Lower lobe of right lung (tissue), 2 donors: Measurements from ENCODE around the gene LDHD. TPM values are rescaled to one million over a fixed set of nuclear protein-coding genes. Genes with fewer than 3 reads are reported as not detected.

ENCODE experiments used
- ATAC-seq, 2 donors: fragments of 200-7000 bp; cut with Tn5 transposase; one replicate each; pipeline ENCODE4 v1.9.1; 2020 to 2022; ENCODE audit warnings: mild to moderate bottlenecking in 2 of 2, moderate library complexity in 2 of 2
- DNase-seq: peaks from one replicate; pipeline ENCODE4 v3.0.0-alpha.2; 2020
- H3K27ac ChIP-seq: fragments of 200-600 bp; one replicate; pipeline ENCODE4 v1.8.0; 2022
- H3K27me3 ChIP-seq: fragments of 200-600 bp; one replicate; pipeline ENCODE4 v1.8.0; 2022; ENCODE audit warnings: low read depth
- H3K36me3 ChIP-seq: fragments of 200-600 bp; one replicate; pipeline ENCODE4 v1.8.0; 2022; ENCODE audit warnings: mild to moderate bottlenecking
- H3K4me1 ChIP-seq: fragments of 200-600 bp; one replicate; pipeline ENCODE4 v1.8.0; 2022
- H3K4me3 ChIP-seq: fragments of 200-600 bp; one replicate; pipeline ENCODE4 v1.8.0; 2022; ENCODE audit warnings: mild to moderate bottlenecking
- H3K9me3 ChIP-seq: fragments of 200-600 bp; one replicate; pipeline ENCODE4 v1.8.0; 2022
- intact Hi-C: fragments of 100-400 bp; cut with DNase I; formaldehyde crosslinking; loops from one replicate; pipeline ENCODE4 v1.11.0; 2022
- total RNA-seq: library from RNA; stranded (reverse); fragmentation: NEBNext Ultra II Directional; extraction: Animal tissue kit (Norgen Biotek cat#: 25700); gene quantifications from one replicate; pipeline ENCODE4 v1.2.1, GENCODE V29; 2021
- TF ChIP-seq, protein P1 (sequence below): fragments of 200-600 bp; IDR thresholded peaks from one replicate; pipeline ENCODE4 v1.8.0; 2022; ENCODE audit warnings: antibody characterized with exemption, mild to moderate bottlenecking
- donor health status: DM: no; HTN: yes; CAD: no; lungs with severe emphysema.

The LDHD gene
- total RNA-seq, 1 donor from 2014 or later, result 13.2 TPM

- H3K36me3 ChIP-seq, result no peaks in the 10 kb centered on the region
- DNase-seq (no peak), ATAC-seq (no peak)
- H3K9me3 ChIP-seq, result no peaks in the 10 kb centered on the region
- intact Hi-C loops, result no loop called here
- peaks cover 69% of the 10 kb centered on the region for H3K4me1 ChIP-seq
- TF ChIP-seq, protein P1, sequence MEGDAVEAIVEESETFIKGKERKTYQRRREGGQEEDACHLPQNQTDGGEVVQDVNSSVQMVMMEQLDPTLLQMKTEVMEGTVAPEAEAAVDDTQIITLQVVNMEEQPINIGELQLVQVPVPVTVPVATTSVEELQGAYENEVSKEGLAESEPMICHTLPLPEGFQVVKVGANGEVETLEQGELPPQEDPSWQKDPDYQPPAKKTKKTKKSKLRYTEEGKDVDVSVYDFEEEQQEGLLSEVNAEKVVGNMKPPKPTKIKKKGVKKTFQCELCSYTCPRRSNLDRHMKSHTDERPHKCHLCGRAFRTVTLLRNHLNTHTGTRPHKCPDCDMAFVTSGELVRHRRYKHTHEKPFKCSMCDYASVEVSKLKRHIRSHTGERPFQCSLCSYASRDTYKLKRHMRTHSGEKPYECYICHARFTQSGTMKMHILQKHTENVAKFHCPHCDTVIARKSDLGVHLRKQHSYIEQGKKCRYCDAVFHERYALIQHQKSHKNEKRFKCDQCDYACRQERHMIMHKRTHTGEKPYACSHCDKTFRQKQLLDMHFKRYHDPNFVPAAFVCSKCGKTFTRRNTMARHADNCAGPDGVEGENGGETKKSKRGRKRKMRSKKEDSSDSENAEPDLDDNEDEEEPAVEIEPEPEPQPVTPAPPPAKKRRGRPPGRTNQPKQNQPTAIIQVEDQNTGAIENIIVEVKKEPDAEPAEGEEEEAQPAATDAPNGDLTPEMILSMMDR, result no peak
- no peak overlapping the region for H3K4me3 ChIP-seq
- H3K27me3 ChIP-seq, result no peaks in the 10 kb centered on the region
- H3K27ac ChIP-seq, result peak overlapping the region; percentile 84
Observed at GRCh38 chr16:75106351-75107274, 10.0 kb downstream of the LDHD start.

GRCh38 chr16:75105306-75106061 is 11.1 kb downstream of the LDHD start:
- H3K27me3 ChIP-seq, result no peaks in the 10 kb centered on the region
- intact Hi-C loops, result no loop called here
- no peaks in the 10 kb centered on the region for H3K36me3 ChIP-seq
- H3K27ac ChIP-seq, result peak overlapping the region; percentile 84
- DNase-seq (peak; percentile 76), ATAC-seq (peak; percentile 18 to 70)
- no peaks in the 10 kb centered on the region for H3K9me3 ChIP-seq
- H3K4me3 ChIP-seq, result no peak overlapping the region
- peaks cover 60% of the 10 kb centered on the region for H3K4me1 ChIP-seq
- TF ChIP-seq, protein P1, result no peak

GRCh38 chr16:75104836-75105235 is 11.7 kb downstream of the LDHD start:
- TF ChIP-seq, protein P1, result no peak
- H3K27me3 ChIP-seq, result no peaks in the 10 kb centered on the region
- DNase-seq (no peak), ATAC-seq (no peak)
- H3K4me3 ChIP-seq, result no peak overlapping the region
- H3K9me3 ChIP-seq, result no peaks in the 10 kb centered on the region
- no peaks in the 10 kb centered on the region for H3K36me3 ChIP-seq
- H3K4me1 ChIP-seq, result peaks cover 60% of the 10 kb centered on the region
- H3K27ac ChIP-seq, result peak overlapping the region; percentile 84
- intact Hi-C loops, result no loop called here

GRCh38 chr16:75103994-75104393 is 12.6 kb downstream of the LDHD start:
- Histone ChIP-seq H3K36me3 (no peaks in the 10 kb centered on the region), H3K4me3 (no peak overlapping the region), H3K27ac (no peak overlapping the region), H3K4me1 (peaks cover 60% of the 10 kb centered on the region), H3K27me3 (no peaks in the 10 kb centered on the region), H3K9me3 (no peaks in the 10 kb centered on the region)
- DNase-seq (no peak), ATAC-seq (no peak)
- TF ChIP-seq, protein P1, result no peak
- intact Hi-C loops, result no loop called here

DNA sequence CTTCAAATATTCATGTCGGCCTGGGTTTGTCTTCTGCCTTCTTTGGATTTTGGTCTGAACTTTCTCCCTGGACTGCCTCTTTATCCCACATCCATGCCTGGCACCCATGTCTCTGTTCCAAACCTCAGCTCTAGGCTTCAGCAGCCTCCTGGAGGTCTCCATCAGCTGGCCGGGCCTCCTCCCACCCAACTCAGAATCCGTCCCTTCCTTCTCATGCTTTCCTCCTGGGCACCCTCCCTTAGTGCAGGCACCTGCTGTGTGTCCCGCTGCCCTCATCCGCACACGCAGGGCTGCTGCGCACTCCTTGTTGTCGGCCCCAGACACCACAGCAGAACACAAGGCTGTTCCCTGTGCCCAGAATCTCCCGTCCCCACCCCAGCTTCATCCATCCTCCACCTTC is 14.0 kb downstream of the LDHD start:
- no peak for DNase-seq
- H3K4me1 ChIP-seq, result peaks cover 61% of the 10 kb centered on the region
- TF ChIP-seq, protein P1, result no peak

More for the DNA sequence above, 14.0 kb downstream of the LDHD start:
- Histone ChIP-seq H3K4me3 (no peak overlapping the region), H3K9me3 (no peaks in the 10 kb centered on the region), H3K27ac (no peak overlapping the region), H3K36me3 (no peaks in the 10 kb centered on the region), H3K27me3 (no peaks in the 10 kb centered on the region)
- intact Hi-C loops, result no loop called here
- no peak for ATAC-seq
